GM19238 (cell line): ENCODE measurements around the gene DYRK4.

Experiments used
- DNase-seq: peaks from one replicate; pipeline ENCODE4 v3.0.0; 2011; ENCODE audit warnings: low spot score; ENCODE audit not compliant: insufficient read length

The DYRK4 gene

GRCh38 chr12:4558171-4558570 lies 3.8 kb upstream of the DYRK4 start:
- no peak for DNase-seq

GRCh38 chr12:4563336-4563735 lies 1.3 kb downstream of the DYRK4 start:
- DNase-seq, result no peak

- DNase-seq, result peak; percentile 23
These were observed 2.8 kb downstream of the DYRK4 start for GRCh38 chr12:4564818-4565217.

- DNase-seq, result no peak
These were observed 4.5 kb downstream of the DYRK4 start for GRCh38 chr12:4566474-4566873.

- peak; percentile 21 for DNase-seq
These were observed 5.3 kb downstream of the DYRK4 start for GRCh38 chr12:4567073-4567881.

- no peak for DNase-seq
These were observed 7.3 kb downstream of the DYRK4 start for GRCh38 chr12:4569261-4569660.

- DNase-seq, result no peak
These were observed 10.7 kb downstream of the DYRK4 start for GRCh38 chr12:4572680-4573079.

- peak; percentile 16 for DNase-seq
These were observed 17.5 kb downstream of the DYRK4 start for GRCh38 chr12:4579305-4580102.

GRCh38 chr12:4580281-4580688 lies 18.3 kb downstream of the DYRK4 start:
- no peak for DNase-seq

GRCh38 chr12:4584281-4584680 lies 22.3 kb downstream of the DYRK4 start:
- DNase-seq, result no peak

- no peak for DNase-seq
These were observed 22.9 kb downstream of the DYRK4 start for GRCh38 chr12:4584896-4585295.

- DNase-seq, result no peak
These were observed 24.5 kb downstream of the DYRK4 start for GRCh38 chr12:4586500-4586899.

GRCh38 chr12:4587108-4587507 lies 25.1 kb downstream of the DYRK4 start:
- DNase-seq, result no peak

- DNase-seq, result no peak
These were observed 26.9 kb downstream of the DYRK4 start for GRCh38 chr12:4588916-4589315.

- DNase-seq, result no peak
These were observed 27.9 kb downstream of the DYRK4 start for GRCh38 chr12:4589941-4590340.

- no peak for DNase-seq
These were observed 29.2 kb downstream of the DYRK4 start for GRCh38 chr12:4591180-4591687.

- no peak for DNase-seq
These were observed 33.9 kb downstream of the DYRK4 start for GRCh38 chr12:4595881-4596280.

- no peak for DNase-seq
These were observed 41.4 kb downstream of the DYRK4 start for GRCh38 chr12:4603421-4603820.

- no peak for DNase-seq
These were observed 41.9 kb downstream of the DYRK4 start for GRCh38 chr12:4603946-4604345.

- DNase-seq, result peak; percentile 74
These were observed 42.7 kb downstream of the DYRK4 start for GRCh38 chr12:4604684-4605193.

- DNase-seq, result no peak
These were observed 45.0 kb downstream of the DYRK4 start for GRCh38 chr12:4607056-4607455.

- DNase-seq, result no peak
These were observed 47.1 kb downstream of the DYRK4 start for GRCh38 chr12:4609071-4609470.
